Activated naive CD8-positive, alpha-beta T cell treated with anti-CD3 and anti-CD28 coated beads for 36 hours (primary cell): ENCODE data around the gene SND1. TPM values are rescaled to one million over a fixed set of nuclear protein-coding genes. Genes with fewer than 3 reads are reported as not detected.

ENCODE experiments used
- DNase-seq: peaks from one replicate; pipeline ENCODE4 v3.0.0; 2021
- H3K27ac Mint-ChIP-seq: one replicate; pipeline ENCODE4 v1.8.0; 2022; ENCODE audit warnings: mild to moderate bottlenecking, moderate library complexity, mixed read lengths
- H3K27me3 Mint-ChIP-seq: one replicate; pipeline ENCODE4 v1.8.0; 2022; ENCODE audit warnings: mild to moderate bottlenecking, mixed read lengths
- H3K36me3 Mint-ChIP-seq: one replicate; pipeline ENCODE4 v1.8.0; 2021; ENCODE audit warnings: mild to moderate bottlenecking, mixed read lengths
- H3K4me1 Mint-ChIP-seq: one replicate; pipeline ENCODE4 v1.8.0; 2021; ENCODE audit warnings: mixed read lengths
- H3K4me3 Mint-ChIP-seq: one replicate; pipeline ENCODE4 v1.8.0; 2022; ENCODE audit warnings: mild to moderate bottlenecking, moderate library complexity, mixed read lengths
- H3K9me3 Mint-ChIP-seq: one replicate; pipeline ENCODE4 v1.8.0; 2022; ENCODE audit warnings: mixed read lengths
- total RNA-seq, 2 experiments: library from RNA; stranded (reverse); gene quantifications; one replicate each; pipeline ENCODE4 v1.2.3, GENCODE V29; 2021

SND1 gene
- total RNA-seq, 2 experiments from 2014 or later: 192 to 201 TPM

- DNase-seq: no peak
- Mint-ChIP-seq H3K4me1 (peaks cover 30% of the 10 kb centered on the region), H3K9me3 (no peaks in the 10 kb centered on the region), H3K27ac (no peak overlapping the region), H3K27me3 (no peaks in the 10 kb centered on the region), H3K36me3 (peaks cover 8% of the 10 kb centered on the region), H3K4me3 (no peak overlapping the region)
These were observed 147.7 kb downstream of the SND1 start for GRCh38 chr7:127799535-127800305.

- no peak for DNase-seq
- Mint-ChIP-seq H3K4me3 (no peak overlapping the region), H3K27ac (no peak overlapping the region), H3K9me3 (no peaks in the 10 kb centered on the region), H3K36me3 (peaks cover 22% of the 10 kb centered on the region), H3K27me3 (no peaks in the 10 kb centered on the region), H3K4me1 (peaks cover 25% of the 10 kb centered on the region)
These were observed 150.9 kb downstream of the SND1 start for GRCh38 chr7:127802845-127803244.

GRCh38 chr7:127803626-127804025 lies 151.6 kb downstream of the SND1 start:
- H3K27me3 Mint-ChIP-seq: no peaks in the 10 kb centered on the region
- peaks cover 21% of the 10 kb centered on the region for H3K36me3 Mint-ChIP-seq
- peaks cover 21% of the 10 kb centered on the region for H3K4me1 Mint-ChIP-seq
- no peaks in the 10 kb centered on the region for H3K9me3 Mint-ChIP-seq
- H3K4me3 Mint-ChIP-seq: no peak overlapping the region
- no peak overlapping the region for H3K27ac Mint-ChIP-seq
- no peak for DNase-seq

- Mint-ChIP-seq H3K4me1 (peaks cover 13% of the 10 kb centered on the region), H3K4me3 (no peak overlapping the region), H3K36me3 (peaks cover 37% of the 10 kb centered on the region)
These were observed 155.3 kb downstream of the SND1 start for GRCh38 chr7:127807340-127807739.

GRCh38 chr7:127807829-127808228 lies 155.8 kb downstream of the SND1 start:
- Mint-ChIP-seq H3K9me3 (no peaks in the 10 kb centered on the region), H3K4me1 (peaks cover 13% of the 10 kb centered on the region), H3K36me3 (peaks cover 39% of the 10 kb centered on the region), H3K27me3 (no peaks in the 10 kb centered on the region), H3K27ac (no peak overlapping the region), H3K4me3 (no peak overlapping the region)
- no peak for DNase-seq

More at GRCh38 chr7:127807340-127807739, 155.3 kb downstream of the SND1 start:
- no peak for DNase-seq
- H3K27ac Mint-ChIP-seq: no peak overlapping the region
- H3K27me3 Mint-ChIP-seq: no peaks in the 10 kb centered on the region
- H3K9me3 Mint-ChIP-seq: no peaks in the 10 kb centered on the region

GRCh38 chr7:127809261-127809702 lies 157.3 kb downstream of the SND1 start:
- peaks cover 20% of the 10 kb centered on the region for H3K4me1 Mint-ChIP-seq
- H3K27ac Mint-ChIP-seq: no peak overlapping the region
- H3K36me3 Mint-ChIP-seq: peaks cover 47% of the 10 kb centered on the region
- H3K9me3 Mint-ChIP-seq: no peaks in the 10 kb centered on the region
- no peak for DNase-seq
- H3K4me3 Mint-ChIP-seq: no peak overlapping the region
- H3K27me3 Mint-ChIP-seq: no peaks in the 10 kb centered on the region

- no peak overlapping the region for H3K27ac Mint-ChIP-seq
- peaks cover 46% of the 10 kb centered on the region for H3K36me3 Mint-ChIP-seq
- no peaks in the 10 kb centered on the region for H3K27me3 Mint-ChIP-seq
- DNase-seq: no peak
- no peak overlapping the region for H3K4me3 Mint-ChIP-seq
- H3K4me1 Mint-ChIP-seq: peaks cover 21% of the 10 kb centered on the region
- H3K9me3 Mint-ChIP-seq: no peaks in the 10 kb centered on the region
These were observed 158.1 kb downstream of the SND1 start for GRCh38 chr7:127810113-127810512.

GRCh38 chr7:127810696-127811660 lies 159.0 kb downstream of the SND1 start:
- H3K4me1 Mint-ChIP-seq: peaks cover 21% of the 10 kb centered on the region
- H3K27me3 Mint-ChIP-seq: no peaks in the 10 kb centered on the region
- no peak for DNase-seq
- no peaks in the 10 kb centered on the region for H3K9me3 Mint-ChIP-seq
- H3K27ac Mint-ChIP-seq: no peak overlapping the region
- peaks cover 44% of the 10 kb centered on the region for H3K36me3 Mint-ChIP-seq
- no peak overlapping the region for H3K4me3 Mint-ChIP-seq

- H3K4me1 Mint-ChIP-seq: peaks cover 19% of the 10 kb centered on the region
- H3K27ac Mint-ChIP-seq: no peak overlapping the region
These were observed 160.5 kb downstream of the SND1 start for GRCh38 chr7:127812540-127812939.

GRCh38 chr7:127813991-127814541 lies 162.1 kb downstream of the SND1 start:
- H3K27me3 Mint-ChIP-seq: no peaks in the 10 kb centered on the region
- no peaks in the 10 kb centered on the region for H3K9me3 Mint-ChIP-seq
- no peak overlapping the region for H3K4me3 Mint-ChIP-seq
- H3K36me3 Mint-ChIP-seq: peaks cover 37% of the 10 kb centered on the region
- H3K27ac Mint-ChIP-seq: no peak overlapping the region
- peaks cover 25% of the 10 kb centered on the region for H3K4me1 Mint-ChIP-seq
- no peak for DNase-seq

More at GRCh38 chr7:127812540-127812939, 160.5 kb downstream of the SND1 start:
- Mint-ChIP-seq H3K27me3 (no peaks in the 10 kb centered on the region), H3K4me3 (no peak overlapping the region), H3K9me3 (no peaks in the 10 kb centered on the region), H3K36me3 (peaks cover 42% of the 10 kb centered on the region)
- DNase-seq: no peak

- Mint-ChIP-seq H3K36me3 (peaks cover 35% of the 10 kb centered on the region), H3K27me3 (no peaks in the 10 kb centered on the region), H3K27ac (peak overlapping the region; percentile 61), H3K9me3 (no peaks in the 10 kb centered on the region), H3K4me3 (no peak overlapping the region), H3K4me1 (peaks cover 34% of the 10 kb centered on the region)
- DNase-seq: no peak
These were observed 163.7 kb downstream of the SND1 start for GRCh38 chr7:127815631-127816145.

GRCh38 chr7:127816354-127817190 lies 164.6 kb downstream of the SND1 start:
- DNase-seq: no peak
- Mint-ChIP-seq H3K4me1 (peaks cover 40% of the 10 kb centered on the region), H3K36me3 (peaks cover 41% of the 10 kb centered on the region), H3K27me3 (no peaks in the 10 kb centered on the region), H3K4me3 (no peak overlapping the region), H3K27ac (no peak overlapping the region), H3K9me3 (no peaks in the 10 kb centered on the region)

GRCh38 chr7:127817466-127817865 lies 165.5 kb downstream of the SND1 start:
- H3K36me3 Mint-ChIP-seq: peaks cover 37% of the 10 kb centered on the region

GRCh38 chr7:127818306-127818705 lies 166.3 kb downstream of the SND1 start:
- H3K27me3 Mint-ChIP-seq: no peaks in the 10 kb centered on the region
- H3K4me1 Mint-ChIP-seq: peaks cover 40% of the 10 kb centered on the region
- no peak overlapping the region for H3K4me3 Mint-ChIP-seq
- H3K27ac Mint-ChIP-seq: no peak overlapping the region
- H3K36me3 Mint-ChIP-seq: peaks cover 34% of the 10 kb centered on the region
- no peaks in the 10 kb centered on the region for H3K9me3 Mint-ChIP-seq
- DNase-seq: no peak

More at GRCh38 chr7:127817466-127817865, 165.5 kb downstream of the SND1 start:
- no peaks in the 10 kb centered on the region for H3K27me3 Mint-ChIP-seq
- H3K4me1 Mint-ChIP-seq: peaks cover 40% of the 10 kb centered on the region
- no peak for DNase-seq
- no peaks in the 10 kb centered on the region for H3K9me3 Mint-ChIP-seq
- H3K27ac Mint-ChIP-seq: no peak overlapping the region
- H3K4me3 Mint-ChIP-seq: no peak overlapping the region
